Stomach (tissue), 4 donors: ENCODE measurements around the gene PARD3.

Experiments
- EP300 ChIP-seq: sonication (generic); formaldehyde crosslinking; IDR thresholded peaks from one replicate; pipeline ENCODE4 v1.6.1; 2017; ENCODE audit warnings: antibody characterized with exemption
- POLR2A ChIP-seq, 4 donors: fragments of 450-650 bp; IDR thresholded peaks; one replicate each; pipeline ENCODE4 v1.6.1; 2016; ENCODE audit warnings: antibody characterized with exemption in 4 of 4, control low read depth in 2 of 4, mild to moderate bottlenecking in 1 of 4, moderate library complexity in 1 of 4

DNA sequence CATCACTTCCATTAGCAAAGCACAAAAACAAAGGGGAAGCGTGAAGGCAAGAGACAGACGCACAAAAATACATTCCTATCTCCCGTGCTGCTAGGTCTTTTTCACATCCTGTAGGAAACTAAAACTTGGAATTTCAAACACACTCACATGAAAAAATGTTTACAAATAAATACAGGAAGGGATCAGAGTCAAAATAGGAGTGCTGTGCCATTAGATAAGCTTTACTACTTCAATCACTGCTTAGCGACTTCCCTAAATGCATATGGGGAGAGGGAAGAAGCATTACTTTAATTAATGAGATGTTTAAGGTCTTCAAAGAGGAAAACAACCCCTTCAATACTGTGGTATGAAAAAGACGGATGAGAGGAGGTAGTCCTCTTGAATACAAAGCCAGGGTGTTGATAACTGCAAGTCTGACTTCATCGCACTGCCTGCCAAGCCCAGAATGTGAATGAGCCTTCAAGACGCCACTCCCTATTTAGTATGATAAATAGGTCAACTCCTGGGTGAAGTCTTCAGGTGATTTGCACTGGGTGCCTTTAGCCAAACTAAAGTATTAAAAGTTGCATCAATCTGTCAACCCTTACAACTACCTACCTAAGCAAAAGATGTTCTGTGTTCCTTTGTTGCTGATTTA, 13.9 kb downstream of the PARD3 start:
- TF ChIP-seq POLR2A (IDR thresholded peaks at IDR 0.05) (no peak), EP300 (no peak)
